Measurements from ENCODE around the gene SARS2.

DNA sequence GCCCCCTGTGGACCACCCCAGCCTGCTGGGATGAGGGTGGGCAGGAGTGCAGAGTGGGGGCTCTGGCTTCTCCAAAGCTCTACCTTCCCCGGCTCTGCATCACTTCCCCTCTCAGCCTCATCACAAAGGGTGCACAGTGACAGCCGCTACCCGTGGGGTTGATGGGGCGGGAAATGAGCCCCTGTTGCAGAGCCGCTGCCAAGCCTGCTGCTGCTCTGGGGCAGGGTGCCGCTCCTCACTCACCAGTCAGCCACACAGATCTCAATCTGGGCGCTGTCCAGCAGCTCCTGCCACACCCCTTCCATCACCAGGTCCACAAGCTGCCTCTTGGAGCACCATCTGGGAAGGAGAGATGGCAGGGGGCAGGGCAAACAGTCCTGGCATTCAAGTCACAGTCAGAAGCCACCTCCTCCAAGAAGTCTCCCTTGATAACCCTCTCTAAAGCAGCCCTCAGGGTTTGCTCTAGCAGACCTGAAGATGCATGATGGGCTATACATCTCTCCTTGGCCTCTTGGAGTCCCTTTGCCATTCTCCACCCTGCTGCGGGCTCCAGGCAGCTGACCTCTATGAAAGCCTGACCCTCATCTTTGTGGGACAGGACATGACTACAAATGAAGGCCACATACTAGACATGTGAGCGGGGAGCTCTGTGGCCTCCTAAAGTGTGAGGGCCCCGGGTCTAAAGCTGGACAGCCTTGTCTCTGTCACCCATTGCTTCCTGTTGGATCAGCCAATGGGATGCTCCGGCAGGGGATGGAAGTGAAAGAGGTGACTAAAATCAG lies 15.9 kb upstream of the SARS2 start:
- TF ChIP-seq ZNF274 (IDR thresholded peaks at IDR 0.05; ENCODE audit: low read depth, low read length) = no peak
- no peak for TF ChIP-seq YY1 (IDR thresholded peaks at IDR 0.05; ENCODE audit: insufficient read depth, insufficient read length)
